Fibroblast of skin of left biceps (primary cell): ENCODE results near the gene PRDM2.

Source experiments
- DNase-seq, 2 experiments: peaks; one replicate each; pipeline ENCODE4 v3.0.0-alpha.2; 2013; ENCODE audit warnings: low read depth in 2 of 2

PRDM2 gene

DNA sequence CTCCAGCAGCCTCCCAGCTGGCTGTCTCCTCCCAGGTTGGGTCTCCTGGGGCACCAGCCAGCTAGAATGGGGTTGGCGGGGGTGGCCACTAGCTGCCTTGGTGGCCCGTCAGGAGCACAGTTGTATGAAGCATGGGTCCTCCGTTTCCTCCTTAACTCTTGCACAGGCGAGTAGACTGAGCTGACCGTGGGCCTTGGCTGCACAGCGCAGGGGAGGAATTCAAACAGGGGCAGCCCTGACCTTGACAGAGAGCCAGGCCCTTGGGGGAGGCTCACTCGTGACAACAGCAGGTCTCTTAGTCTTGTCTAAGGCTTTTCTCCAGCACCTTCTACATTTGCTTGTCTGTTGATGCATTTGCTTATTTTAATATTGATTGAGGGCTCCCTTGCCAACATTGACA is 114.1 kb downstream of the PRDM2 start:
- no peak for DNase-seq

GRCh38 chr1:13816016-13816760 is 116.2 kb downstream of the PRDM2 start:
- DNase-seq = no peak

- no peak for DNase-seq
Observed at GRCh38 chr1:13817906-13818305, 117.9 kb downstream of the PRDM2 start.

DNA sequence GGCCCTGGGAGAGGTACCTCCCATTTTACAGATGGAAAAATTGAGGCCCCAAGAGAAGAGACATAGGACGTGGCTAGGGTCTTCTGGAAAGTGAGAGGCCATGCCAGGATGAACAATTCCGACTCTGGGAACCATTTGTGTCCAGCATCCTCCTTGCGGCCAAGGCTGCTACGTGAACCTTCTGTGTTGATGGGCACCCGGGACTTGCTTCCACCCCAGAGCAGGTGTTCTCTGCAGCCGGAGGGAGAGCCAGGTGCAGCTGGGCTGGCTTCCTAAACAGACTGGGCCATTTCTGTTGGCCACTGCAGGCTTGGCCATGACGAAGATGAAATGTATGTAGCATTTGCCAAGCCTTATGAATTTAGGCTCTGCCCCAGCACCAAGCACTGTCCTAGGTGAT is 118.9 kb downstream of the PRDM2 start:
- no peak for DNase-seq

DNA sequence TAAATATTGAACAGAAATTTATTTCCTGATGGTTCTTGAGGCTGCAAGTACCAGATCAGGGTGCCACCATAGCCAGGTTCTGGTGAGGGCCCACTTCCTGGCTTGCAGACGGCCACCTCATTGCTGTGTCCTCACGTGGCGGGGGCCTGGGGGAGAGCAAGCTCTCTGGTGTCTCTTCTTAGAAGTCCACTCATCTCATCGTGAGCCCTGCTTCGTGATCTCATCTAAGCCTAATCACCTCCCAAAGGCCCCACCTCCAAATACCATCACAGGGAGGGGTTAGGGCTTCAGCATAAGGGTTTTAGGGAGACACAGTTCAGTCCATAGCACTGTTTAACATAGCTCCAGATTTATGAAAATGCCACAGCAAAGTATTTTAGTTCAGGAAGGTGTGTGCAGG is 119.7 kb downstream of the PRDM2 start:
- no peak for DNase-seq

DNA sequence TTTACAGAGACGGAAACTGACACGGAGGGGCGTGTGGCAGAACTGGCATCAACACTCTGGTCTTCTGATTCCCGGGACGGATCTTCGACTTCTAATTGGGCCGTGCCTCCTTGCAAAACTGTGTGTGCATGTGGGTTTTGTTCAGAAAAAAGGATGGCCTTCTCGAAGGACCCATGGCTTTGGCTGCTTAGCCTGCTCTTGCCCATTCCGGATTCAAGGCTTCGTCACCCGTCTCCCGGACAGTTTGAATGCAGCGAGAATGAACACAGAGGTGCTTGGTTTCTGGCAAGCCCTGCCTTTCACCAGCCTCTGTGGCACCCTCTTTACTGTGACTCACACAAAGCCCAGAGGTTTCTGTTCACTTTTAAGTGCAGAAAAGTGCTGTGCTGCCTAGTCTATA is 120.1 kb downstream of the PRDM2 start:
- DNase-seq = no peak

DNA sequence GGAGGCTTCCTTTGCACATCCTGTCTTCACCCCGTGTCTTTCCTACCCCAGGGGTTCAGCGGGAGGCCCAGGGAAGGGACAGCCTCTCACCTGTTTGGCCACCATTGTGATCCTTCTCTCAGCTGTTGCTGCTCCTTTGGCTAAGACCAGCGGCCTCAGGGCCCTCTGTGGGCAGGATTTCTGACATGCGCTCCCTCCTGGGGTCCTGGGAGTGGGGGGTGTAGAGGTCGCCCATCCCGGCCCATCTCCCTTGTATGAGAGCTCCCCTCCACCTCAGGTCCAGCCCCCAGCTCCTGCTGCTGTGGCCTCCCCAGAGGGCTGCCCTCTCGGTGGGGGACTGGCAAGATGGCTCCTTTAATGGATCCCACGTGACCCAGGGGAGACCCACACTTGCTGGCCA is 120.5 kb downstream of the PRDM2 start:
- no peak for DNase-seq

GRCh38 chr1:13823126-13823880 is 123.3 kb downstream of the PRDM2 start:
- DNase-seq = no peak

- DNase-seq = no peak
Observed at GRCh38 chr1:13823936-13824335, 123.9 kb downstream of the PRDM2 start.

DNA sequence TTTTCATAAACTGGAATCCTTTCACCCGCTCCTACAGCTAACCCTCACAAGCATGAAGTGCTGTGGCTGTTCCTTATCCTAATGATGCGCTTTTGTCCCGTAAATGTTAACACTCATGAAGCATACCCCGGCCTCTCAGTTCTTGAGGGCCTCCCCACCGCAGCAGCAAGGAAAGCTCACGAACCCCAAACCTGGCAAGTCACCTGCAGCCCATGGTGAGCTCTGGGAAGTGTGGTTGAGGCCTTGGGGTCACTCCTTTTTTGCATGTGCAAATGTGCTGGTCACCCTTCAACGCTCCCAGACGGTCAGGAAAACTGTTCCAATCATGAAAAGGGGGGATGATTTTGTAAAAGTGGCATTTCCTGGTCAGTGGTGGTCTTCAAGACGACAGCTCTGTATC is 124.6 kb downstream of the PRDM2 start:
- no peak for DNase-seq

- DNase-seq = no peak
Observed at GRCh38 chr1:13825033-13825432, 125.0 kb downstream of the PRDM2 start.

DNA sequence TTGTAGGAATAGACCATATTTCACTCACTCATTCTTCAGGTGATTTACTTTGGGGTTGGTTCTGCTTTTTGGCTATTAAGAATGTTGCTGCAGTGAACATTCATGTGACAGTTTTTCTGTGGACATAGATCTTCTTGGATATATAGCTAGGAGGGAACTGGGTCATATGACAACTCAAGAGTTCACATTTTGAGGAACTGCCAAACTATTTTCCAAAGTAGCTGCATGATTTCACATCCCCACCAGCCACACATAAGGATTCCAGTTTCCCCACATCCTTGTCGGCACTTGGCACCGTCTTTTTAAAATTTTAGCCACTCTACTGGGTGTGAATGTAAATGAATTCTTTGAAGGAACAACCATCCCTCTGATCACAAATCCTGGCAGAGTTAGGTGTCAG is 126.0 kb downstream of the PRDM2 start:
- DNase-seq = no peak

GRCh38 chr1:13826591-13826990 is 126.6 kb downstream of the PRDM2 start:
- no peak for DNase-seq

DNA sequence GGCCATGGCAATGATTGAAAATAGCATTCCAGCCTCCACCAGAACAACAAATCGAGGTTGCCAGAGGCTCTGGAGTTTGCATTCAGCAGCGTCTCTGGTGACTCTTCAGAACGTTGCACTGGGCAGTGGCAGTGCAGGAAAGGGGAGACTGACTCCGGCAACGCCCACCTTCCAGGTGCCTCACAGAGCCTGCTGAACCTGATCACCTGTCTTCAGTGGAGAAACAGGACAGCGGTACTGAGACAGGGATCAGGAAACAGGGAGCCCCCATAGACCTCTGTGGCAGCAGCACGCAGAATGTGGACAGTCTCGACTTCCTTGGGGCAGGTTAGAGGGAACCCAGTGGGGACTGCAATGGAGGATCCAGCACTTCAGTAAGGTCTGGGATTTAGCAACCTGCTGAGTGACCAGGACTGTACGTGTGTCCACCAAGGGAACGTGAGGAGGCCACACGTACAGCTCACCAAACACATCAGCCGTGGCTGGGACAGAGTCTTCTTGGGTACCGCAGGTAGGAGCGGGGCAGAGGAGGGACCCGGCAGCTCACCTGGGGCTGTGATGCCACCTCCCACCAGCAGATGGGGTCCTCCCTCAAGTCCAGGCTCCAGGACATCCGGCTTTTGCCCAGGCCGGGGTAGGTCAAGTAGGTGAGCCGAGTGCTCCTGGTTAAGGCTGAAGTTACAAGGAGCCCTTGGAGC is 128.6 kb downstream of the PRDM2 start:
- DNase-seq = no peak

- no peak for DNase-seq
Observed at GRCh38 chr1:13829152-13829769, 129.3 kb downstream of the PRDM2 start.

- DNase-seq = no peak
Observed at GRCh38 chr1:13830170-13830569, 130.2 kb downstream of the PRDM2 start.

GRCh38 chr1:13830616-13831280 is 130.8 kb downstream of the PRDM2 start:
- no peak for DNase-seq

DNA sequence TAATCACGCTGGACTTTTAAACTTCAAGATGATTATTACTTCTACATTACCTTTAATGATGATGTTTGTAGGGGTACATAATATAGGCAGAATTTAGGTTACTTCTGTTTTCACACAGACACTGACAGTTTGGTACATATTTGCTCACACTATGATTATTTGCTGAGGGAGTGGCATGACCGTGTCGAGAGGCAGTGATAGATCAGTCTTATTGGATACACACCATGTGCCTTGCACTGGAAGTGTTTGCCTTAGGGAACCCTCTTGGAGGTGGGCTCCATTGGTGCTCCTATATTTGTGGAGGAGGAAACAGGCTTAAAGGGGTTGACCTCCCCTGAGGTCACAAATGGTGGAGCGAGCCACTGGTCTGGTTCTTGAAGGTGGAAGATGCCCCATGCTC is 132.1 kb downstream of the PRDM2 start:
- DNase-seq = no peak

DNA sequence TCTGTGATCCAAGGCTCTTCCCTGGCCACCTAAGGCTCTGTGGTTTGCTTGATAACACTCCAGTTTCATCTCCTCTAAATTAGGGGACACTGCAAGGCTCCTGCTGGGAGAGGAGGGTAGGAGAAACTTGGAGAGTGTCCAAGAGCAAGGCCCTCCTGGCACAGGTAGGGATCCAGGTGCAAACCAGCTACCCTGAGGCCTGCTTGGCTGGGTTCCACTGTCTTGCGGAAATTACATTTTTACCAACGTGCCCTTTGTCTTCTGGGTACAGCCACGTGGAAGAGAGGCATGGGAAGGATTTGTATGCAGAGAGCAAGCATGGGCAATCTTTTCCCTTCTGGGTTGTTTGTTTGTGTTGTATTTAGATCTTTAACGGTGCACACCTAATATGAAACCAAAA is 132.5 kb downstream of the PRDM2 start:
- DNase-seq = no peak

DNA sequence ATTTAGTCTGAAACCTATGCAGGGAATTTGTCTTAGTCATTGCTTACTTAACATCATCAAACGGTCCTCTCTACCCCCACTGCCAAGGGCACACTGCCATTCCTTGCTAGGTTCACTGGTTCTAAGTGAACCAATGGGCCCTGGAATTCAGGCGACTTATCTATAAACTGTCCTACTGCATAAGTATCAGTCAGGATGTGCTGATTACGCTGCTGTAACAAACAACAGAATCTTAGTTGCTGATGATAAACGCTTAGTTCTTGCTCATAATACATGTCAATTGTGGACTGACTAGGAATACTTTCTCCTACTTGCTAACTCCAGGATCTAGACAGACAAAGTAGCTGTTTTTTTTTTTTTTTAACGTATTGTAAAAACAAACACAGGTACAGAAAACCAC is 136.1 kb downstream of the PRDM2 start:
- no peak for DNase-seq

GRCh38 chr1:13836631-13837030 is 136.6 kb downstream of the PRDM2 start:
- no peak for DNase-seq

- no peak for DNase-seq
Observed at GRCh38 chr1:13838236-13838635, 138.2 kb downstream of the PRDM2 start.
